Skeletal muscle satellite cell (primary cell): Measurements from ENCODE around the gene CCDC110.
A peak's percentile ranks its signal among the peaks of the same experiment; 100 is the strongest.

Experiments used
- H3K27me3 ChIP-seq: 2 replicates; pipeline ENCODE4 v1.7.0; 2013; ENCODE audit warnings: low read length; ENCODE audit not compliant: control insufficient read depth, insufficient read depth
- H3K36me3 ChIP-seq: 2 replicates; pipeline ENCODE4 v1.7.0; 2013; ENCODE audit warnings: mild to moderate bottlenecking, control low read depth, low read length; ENCODE audit not compliant: insufficient read depth
- H3K4me1 ChIP-seq: 2 replicates; pipeline ENCODE4 v1.7.0; 2013; ENCODE audit warnings: low read length; ENCODE audit not compliant: control insufficient read depth, insufficient read depth
- H3K4me2 ChIP-seq: 2 replicates; pipeline ENCODE4 v1.7.0; 2013; ENCODE audit warnings: mild to moderate bottlenecking, low read length
- H3K4me3 ChIP-seq: 2 replicates; pipeline ENCODE4 v1.7.0; 2013; ENCODE audit warnings: low read length
- H3K9ac ChIP-seq: 2 replicates; pipeline ENCODE4 v1.7.0; 2013; ENCODE audit warnings: mild to moderate bottlenecking, low read depth, low read length, moderate library complexity
- H3K9me3 ChIP-seq: replicated peaks from 2 replicates; pipeline ENCODE4 v1.7.0; 2013; ENCODE audit warnings: mild to moderate bottlenecking, control low read depth, low read length

CCDC110 gene

GRCh38 chr4:185506422-185506821 lies 34.9 kb upstream of the CCDC110 start:
- no peak overlapping the region for H3K4me2 ChIP-seq
- H3K9ac ChIP-seq = no peak overlapping the region
- H3K4me1 ChIP-seq = peaks cover 13% of the 10 kb centered on the region
- H3K36me3 ChIP-seq = peaks cover 11% of the 10 kb centered on the region
- no peak overlapping the region for H3K4me3 ChIP-seq
- no peaks in the 10 kb centered on the region for H3K9me3 ChIP-seq
- no peaks in the 10 kb centered on the region for H3K27me3 ChIP-seq

GRCh38 chr4:185504098-185505047 lies 32.8 kb upstream of the CCDC110 start:
- Histone ChIP-seq H3K9me3 (no peaks in the 10 kb centered on the region), H3K36me3 (peaks cover 11% of the 10 kb centered on the region), H3K4me1 (peaks cover 13% of the 10 kb centered on the region), H3K4me3 (peak overlapping the region; percentile 67), H3K9ac (peak overlapping the region; percentile 60), H3K4me2 (peak overlapping the region; percentile 78), H3K27me3 (no peaks in the 10 kb centered on the region)

- no peak overlapping the region for H3K9ac ChIP-seq
- H3K4me2 ChIP-seq = no peak overlapping the region
- peaks cover 11% of the 10 kb centered on the region for H3K36me3 ChIP-seq
- no peak overlapping the region for H3K4me3 ChIP-seq
- peaks cover 13% of the 10 kb centered on the region for H3K4me1 ChIP-seq
- H3K27me3 ChIP-seq = no peaks in the 10 kb centered on the region
- no peaks in the 10 kb centered on the region for H3K9me3 ChIP-seq
These were observed 30.9 kb upstream of the CCDC110 start for GRCh38 chr4:185502386-185502785.

GRCh38 chr4:185500576-185500975 lies 29.0 kb upstream of the CCDC110 start:
- H3K27me3 ChIP-seq = no peaks in the 10 kb centered on the region
- H3K4me1 ChIP-seq = peaks cover 13% of the 10 kb centered on the region
- no peak overlapping the region for H3K4me3 ChIP-seq
- no peaks in the 10 kb centered on the region for H3K9me3 ChIP-seq
- H3K4me2 ChIP-seq = no peak overlapping the region
- no peak overlapping the region for H3K9ac ChIP-seq
- peaks cover 4% of the 10 kb centered on the region for H3K36me3 ChIP-seq

- H3K4me2 ChIP-seq = no peak overlapping the region
- peaks cover 4% of the 10 kb centered on the region for H3K36me3 ChIP-seq
- H3K27me3 ChIP-seq = no peaks in the 10 kb centered on the region
- H3K4me3 ChIP-seq = no peak overlapping the region
- H3K9me3 ChIP-seq = no peaks in the 10 kb centered on the region
- no peak overlapping the region for H3K9ac ChIP-seq
- peaks cover 12% of the 10 kb centered on the region for H3K4me1 ChIP-seq
These were observed 28.5 kb upstream of the CCDC110 start for GRCh38 chr4:185500035-185500434.

GRCh38 chr4:185488650-185489049 lies 17.1 kb upstream of the CCDC110 start:
- no peaks in the 10 kb centered on the region for H3K36me3 ChIP-seq
- no peaks in the 10 kb centered on the region for H3K4me1 ChIP-seq
- no peaks in the 10 kb centered on the region for H3K9me3 ChIP-seq
- no peak overlapping the region for H3K4me2 ChIP-seq
- H3K9ac ChIP-seq = no peak overlapping the region
- no peak overlapping the region for H3K4me3 ChIP-seq
- H3K27me3 ChIP-seq = no peaks in the 10 kb centered on the region

- Histone ChIP-seq H3K4me3 (no peak overlapping the region), H3K9me3 (no peaks in the 10 kb centered on the region), H3K4me1 (peaks cover 6% of the 10 kb centered on the region), H3K4me2 (no peak overlapping the region), H3K27me3 (peaks cover 7% of the 10 kb centered on the region), H3K9ac (no peak overlapping the region), H3K36me3 (no peaks in the 10 kb centered on the region)
These were observed 9.9 kb upstream of the CCDC110 start for GRCh38 chr4:185481401-185481800.

GRCh38 chr4:185480016-185480732 lies 8.6 kb upstream of the CCDC110 start:
- Histone ChIP-seq H3K4me2 (no peak overlapping the region), H3K36me3 (no peaks in the 10 kb centered on the region), H3K9ac (no peak overlapping the region), H3K4me1 (peaks cover 6% of the 10 kb centered on the region), H3K27me3 (peaks cover 7% of the 10 kb centered on the region), H3K9me3 (no peaks in the 10 kb centered on the region), H3K4me3 (no peak overlapping the region)

- H3K9ac ChIP-seq = no peak overlapping the region
- peaks cover 6% of the 10 kb centered on the region for H3K4me1 ChIP-seq
- H3K36me3 ChIP-seq = no peaks in the 10 kb centered on the region
- H3K4me2 ChIP-seq = no peak overlapping the region
- H3K4me3 ChIP-seq = no peak overlapping the region
- H3K27me3 ChIP-seq = peaks cover 7% of the 10 kb centered on the region
- no peaks in the 10 kb centered on the region for H3K9me3 ChIP-seq
These were observed 8.0 kb upstream of the CCDC110 start for GRCh38 chr4:185479507-185479971.

- Histone ChIP-seq H3K27me3 (peaks cover 9% of the 10 kb centered on the region), H3K9ac (no peak overlapping the region), H3K4me1 (no peaks in the 10 kb centered on the region), H3K36me3 (no peaks in the 10 kb centered on the region), H3K4me3 (no peak overlapping the region), H3K9me3 (no peaks in the 10 kb centered on the region), H3K4me2 (no peak overlapping the region)
These were observed 1.7 kb upstream of the CCDC110 start for GRCh38 chr4:185473247-185473646.

- Histone ChIP-seq H3K9ac (peak overlapping the region; percentile 92), H3K4me2 (peak overlapping the region; percentile 98), H3K4me1 (peaks cover 5% of the 10 kb centered on the region), H3K27me3 (peaks cover 9% of the 10 kb centered on the region), H3K9me3 (no peaks in the 10 kb centered on the region), H3K36me3 (no peaks in the 10 kb centered on the region), H3K4me3 (peak overlapping the region; percentile 95)
These were observed 590 bp upstream of the CCDC110 start for GRCh38 chr4:185472103-185472542.
